ENCODE results near the gene LRP11. TPM values are rescaled to one million over a fixed set of nuclear protein-coding genes. Genes with fewer than 3 reads are reported as not detected.

Gene LRP11
- total RNA-seq, 3 donors from 2014 or later (not counting 1 experiment from before 2014, with no cell fraction given): 0.16 to 0.43 (median 0.26) TPM

DNA sequence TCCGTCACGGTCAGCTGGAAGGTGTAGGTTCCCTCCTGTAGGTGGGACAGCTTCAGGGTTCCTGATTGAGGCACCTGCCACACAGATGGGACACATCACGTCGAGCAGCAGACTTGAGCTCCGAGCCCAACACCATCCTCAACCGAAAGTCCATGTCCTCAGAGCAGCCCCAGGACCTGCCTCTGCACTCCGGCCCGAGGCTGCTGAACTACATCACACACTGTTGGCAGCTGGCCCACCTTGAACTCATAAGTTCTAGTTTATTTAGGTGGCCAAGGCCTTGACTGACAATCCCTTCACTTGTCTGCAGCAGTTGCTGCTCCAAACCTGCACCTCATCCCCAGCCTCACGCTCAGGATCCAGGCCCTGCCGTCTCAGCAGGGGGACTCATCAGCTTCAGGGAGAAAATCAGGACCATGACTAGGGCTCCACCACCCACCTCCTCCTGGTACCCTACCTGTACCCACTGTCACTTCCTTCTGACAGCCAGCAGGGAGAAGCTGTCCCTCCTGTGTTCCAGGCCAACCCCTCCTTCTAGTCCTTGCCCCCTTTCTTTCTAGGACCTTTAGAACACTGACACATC, 21.0 kb downstream of the LRP11 start:
- H3K27ac ChIP-seq (ENCODE audit: low read length): no peak overlapping the region
- TF ChIP-seq, protein P1, sequence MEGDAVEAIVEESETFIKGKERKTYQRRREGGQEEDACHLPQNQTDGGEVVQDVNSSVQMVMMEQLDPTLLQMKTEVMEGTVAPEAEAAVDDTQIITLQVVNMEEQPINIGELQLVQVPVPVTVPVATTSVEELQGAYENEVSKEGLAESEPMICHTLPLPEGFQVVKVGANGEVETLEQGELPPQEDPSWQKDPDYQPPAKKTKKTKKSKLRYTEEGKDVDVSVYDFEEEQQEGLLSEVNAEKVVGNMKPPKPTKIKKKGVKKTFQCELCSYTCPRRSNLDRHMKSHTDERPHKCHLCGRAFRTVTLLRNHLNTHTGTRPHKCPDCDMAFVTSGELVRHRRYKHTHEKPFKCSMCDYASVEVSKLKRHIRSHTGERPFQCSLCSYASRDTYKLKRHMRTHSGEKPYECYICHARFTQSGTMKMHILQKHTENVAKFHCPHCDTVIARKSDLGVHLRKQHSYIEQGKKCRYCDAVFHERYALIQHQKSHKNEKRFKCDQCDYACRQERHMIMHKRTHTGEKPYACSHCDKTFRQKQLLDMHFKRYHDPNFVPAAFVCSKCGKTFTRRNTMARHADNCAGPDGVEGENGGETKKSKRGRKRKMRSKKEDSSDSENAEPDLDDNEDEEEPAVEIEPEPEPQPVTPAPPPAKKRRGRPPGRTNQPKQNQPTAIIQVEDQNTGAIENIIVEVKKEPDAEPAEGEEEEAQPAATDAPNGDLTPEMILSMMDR (IDR thresholded peaks at IDR 0.05): no peak
- no peaks in the 10 kb centered on the region for H3K27me3 ChIP-seq (ENCODE audit: control insufficient read depth, insufficient read depth, low read length)
- no peaks in the 10 kb centered on the region for H3K4me1 Mint-ChIP-seq
- ATAC-seq: no peak
- peaks cover 10 to 16% of the 10 kb centered on the region in 2 donors for H3K27me3 Mint-ChIP-seq (ENCODE audit: low read depth in 2 of 2)
- intact Hi-C loops (cut with micrococcal nuclease): no loop called here
- no peaks in the 10 kb centered on the region for H3K9me3 ChIP-seq (ENCODE audit: control insufficient read depth, insufficient read depth, low read length)
- no peaks in the 10 kb centered on the region for H3K36me3 ChIP-seq (ENCODE audit: control insufficient read depth, insufficient read depth, low read length)
- H3K9me3 Mint-ChIP-seq: no peaks in the 10 kb centered on the region
- H3K4me3 Mint-ChIP-seq: no peak overlapping the region
- H3K27ac Mint-ChIP-seq: no peak overlapping the region
- no peak overlapping the region for H3K4me3 ChIP-seq (ENCODE audit: low read length)
- H3K36me3 Mint-ChIP-seq: no peaks in the 10 kb centered on the region
- 85% methylated on average over 10 of the region's 10 CpGs for WGBS (ENCODE audit: insufficient coverage)
- DNase-seq: no peak
- H3K4me1 ChIP-seq (ENCODE audit: control insufficient read depth, insufficient read depth, low read length): no peaks in the 10 kb centered on the region

DNA sequence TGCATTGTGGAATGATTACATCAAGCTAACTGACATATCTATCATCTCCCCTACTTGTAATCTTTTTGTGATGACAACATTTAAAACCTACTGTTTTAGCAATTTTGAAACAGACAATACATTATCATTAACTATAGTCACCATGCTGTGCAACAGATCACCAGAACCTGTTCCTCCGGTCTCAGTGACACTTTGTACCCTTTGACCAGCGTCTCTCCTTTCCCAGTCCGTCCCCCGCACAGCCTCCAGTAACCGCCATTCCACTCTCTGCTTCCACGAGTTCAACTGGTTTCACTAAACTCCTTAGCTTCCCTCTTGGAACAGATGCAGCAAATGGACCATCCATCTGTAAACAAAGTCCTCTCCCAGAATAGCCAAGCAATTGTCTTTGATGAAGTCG, 21.8 kb downstream of the LRP11 start:
- 96% methylated on average over 7 of the region's 7 CpGs for WGBS (ENCODE audit: insufficient coverage)
- no peaks in the 10 kb centered on the region for H3K9me3 ChIP-seq (ENCODE audit: control insufficient read depth, insufficient read depth, low read length)

DNA sequence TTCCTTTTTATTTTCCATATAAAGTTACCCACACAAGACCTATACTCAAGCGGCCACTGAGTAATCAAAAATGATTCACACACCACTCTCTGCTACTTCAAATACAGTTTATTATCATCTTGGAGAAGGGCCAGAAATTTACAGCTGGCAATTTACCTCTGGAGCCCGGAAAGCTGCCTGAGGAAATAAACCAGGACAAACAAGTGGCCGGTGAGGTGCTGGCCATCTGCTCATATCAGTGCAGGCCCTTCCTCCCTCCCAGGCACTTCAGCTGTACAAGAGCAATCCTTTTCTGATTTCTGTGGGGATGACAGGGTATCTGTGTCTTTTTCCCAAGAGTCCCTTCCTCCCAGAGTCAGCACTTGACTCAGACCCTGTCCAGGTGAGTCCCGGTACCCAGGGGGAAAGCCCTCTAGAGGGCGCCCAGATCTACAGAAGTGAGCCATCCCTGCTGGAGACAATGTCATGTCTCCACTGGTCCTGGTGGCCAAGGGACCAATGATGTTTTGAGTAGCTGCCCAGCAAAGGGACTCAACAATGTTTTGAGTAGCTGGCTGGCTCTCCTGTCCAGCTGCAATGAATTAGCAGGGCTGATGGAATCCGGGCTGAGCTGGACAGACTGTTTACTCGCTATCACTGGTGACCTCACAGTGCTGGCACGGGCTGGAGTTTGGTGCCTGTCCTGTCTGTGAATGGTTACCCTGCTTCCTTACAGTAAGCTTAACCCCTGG, 23.6 kb downstream of the LRP11 start:
- 75% methylated on average over 8 of the region's 8 CpGs for WGBS (ENCODE audit: insufficient coverage)
- intact Hi-C loops (cut with micrococcal nuclease): no loop called here
- H3K4me3 ChIP-seq (ENCODE audit: low read length): no peak overlapping the region
- no peak overlapping the region for H3K27ac ChIP-seq (ENCODE audit: low read length)
- H3K9me3 ChIP-seq (ENCODE audit: control insufficient read depth, insufficient read depth, low read length): no peaks in the 10 kb centered on the region
- no peaks in the 10 kb centered on the region for H3K4me1 ChIP-seq (ENCODE audit: control insufficient read depth, insufficient read depth, low read length)
- no peaks in the 10 kb centered on the region for H3K27me3 ChIP-seq (ENCODE audit: control insufficient read depth, insufficient read depth, low read length)
- TF ChIP-seq, protein P1 (IDR thresholded peaks at IDR 0.05): no peak
- H3K4me1 Mint-ChIP-seq: no peaks in the 10 kb centered on the region
- peak in 1 of 2 donors; percentile 49 for DNase-seq
- H3K27me3 Mint-ChIP-seq (ENCODE audit: low read depth in 2 of 2): peaks cover 10 to 16% of the 10 kb centered on the region in 2 donors
- peak in 2 of 3 donors; percentile 38 to 46 for ATAC-seq
- no peaks in the 10 kb centered on the region for H3K36me3 ChIP-seq (ENCODE audit: control insufficient read depth, insufficient read depth, low read length)
- no peak overlapping the region for H3K4me3 Mint-ChIP-seq
- H3K9me3 Mint-ChIP-seq: no peaks in the 10 kb centered on the region
- H3K27ac Mint-ChIP-seq: no peak overlapping the region
- H3K36me3 Mint-ChIP-seq: no peaks in the 10 kb centered on the region

More for the DNA sequence above, 21.8 kb downstream of the LRP11 start:
- intact Hi-C loops (cut with micrococcal nuclease): no loop called here
- Histone ChIP-seq H3K4me1 (ENCODE audit: control insufficient read depth, insufficient read depth, low read length) (no peaks in the 10 kb centered on the region), H3K27ac (ENCODE audit: low read length) (no peak overlapping the region), H3K27me3 (ENCODE audit: control insufficient read depth, insufficient read depth, low read length) (no peaks in the 10 kb centered on the region), H3K4me3 (ENCODE audit: low read length) (no peak overlapping the region), H3K36me3 (ENCODE audit: control insufficient read depth, insufficient read depth, low read length) (no peaks in the 10 kb centered on the region)
- ATAC-seq: no peak
- TF ChIP-seq, protein P1 (IDR thresholded peaks at IDR 0.05): no peak
- H3K27me3 Mint-ChIP-seq (ENCODE audit: low read depth in 2 of 2): peaks cover 10 to 16% of the 10 kb centered on the region in 2 donors
- no peak overlapping the region for H3K27ac Mint-ChIP-seq
- H3K36me3 Mint-ChIP-seq: no peaks in the 10 kb centered on the region
- H3K4me1 Mint-ChIP-seq: no peaks in the 10 kb centered on the region
- no peaks in the 10 kb centered on the region for H3K9me3 Mint-ChIP-seq
- no peak overlapping the region for H3K4me3 Mint-ChIP-seq
- no peak for DNase-seq
